Activated T-cell treated with anti-CD3 and anti-CD28 coated beads, Interleukin-2, amount 50 U/mL, for 48 hours (primary cell): ENCODE results near the gene GEMIN4.

ENCODE experiments used
- DNase-seq, 2 experiments: peaks; one replicate each; pipeline ENCODE4 v3.0.0-alpha.2; 2020

Gene GEMIN4

GRCh38 chr17:740240-741017 is 11.6 kb downstream of the GEMIN4 start:
- peak; percentile 54 to 66 for DNase-seq

GRCh38 chr17:737561-738113 is 14.4 kb downstream of the GEMIN4 start:
- no peak for DNase-seq

GRCh38 chr17:733743-734142 is 18.3 kb downstream of the GEMIN4 start:
- DNase-seq: no peak

GRCh38 chr17:732902-733720 is 19.0 kb downstream of the GEMIN4 start:
- DNase-seq: peak; percentile 67 to 73

GRCh38 chr17:732067-732901 is 19.8 kb downstream of the GEMIN4 start, which contains the start of gene TLCD3A:
Gene TLCD3A, plus strand, starts transcription at chr17:732596. Its CDS starts 52 bp downstream, at chr17:732648.
- peak; percentile 60 to 74 for DNase-seq

GRCh38 chr17:731644-732066 is 20.4 kb downstream of the GEMIN4 start:
- DNase-seq: peak in 1 of 2 experiments; percentile 40

- no peak for DNase-seq
Measured at GRCh38 chr17:728911-729310, 23.2 kb downstream of the GEMIN4 start.

GRCh38 chr17:726271-726919 is 25.7 kb downstream of the GEMIN4 start:
- DNase-seq: no peak

GRCh38 chr17:725746-726145 is 26.3 kb downstream of the GEMIN4 start:
- no peak for DNase-seq

GRCh38 chr17:725084-725483 is 27.0 kb downstream of the GEMIN4 start:
- no peak for DNase-seq

- DNase-seq: no peak
Measured at GRCh38 chr17:721540-721937, 30.5 kb downstream of the GEMIN4 start.

- DNase-seq: no peak
Measured at GRCh38 chr17:720706-721539, 31.1 kb downstream of the GEMIN4 start.

- no peak for DNase-seq
Measured at GRCh38 chr17:718075-718474, 34.0 kb downstream of the GEMIN4 start.

- no peak for DNase-seq
Measured at GRCh38 chr17:708132-708531, 43.9 kb downstream of the GEMIN4 start.

- DNase-seq: no peak
Measured at GRCh38 chr17:705863-706262, 46.2 kb downstream of the GEMIN4 start.

GRCh38 chr17:705011-705410 is 47.1 kb downstream of the GEMIN4 start:
- DNase-seq: no peak

- no peak for DNase-seq
Measured at GRCh38 chr17:704111-704864, 47.8 kb downstream of the GEMIN4 start.

GRCh38 chr17:703081-703875 is 48.8 kb downstream of the GEMIN4 start:
- DNase-seq: no peak

GRCh38 chr17:700504-701094 is 51.5 kb downstream of the GEMIN4 start:
- DNase-seq: no peak
